Thyroid gland (tissue), 4 donors: ENCODE results near the gene TTC39A. TPM values are rescaled to one million over a fixed set of nuclear protein-coding genes. Genes with fewer than 3 reads are reported as not detected.

Source experiments
- DNase-seq, 2 donors: peaks; one replicate each; pipeline ENCODE4 v3.0.0-alpha.2; 2019
- H3K27ac ChIP-seq, 3 donors: fragments of 200-600 bp; sonication (generic); 1 replicate in 2 of 3; 2 replicates in 1 of 3; pipeline ENCODE4 v1.5.1; 2016 to 2019; ENCODE audit warnings: mild to moderate bottlenecking in 1 of 3, moderate library complexity in 1 of 3
- H3K27me3 ChIP-seq: fragments of 200-600 bp; sonication (generic); one replicate; pipeline ENCODE4 v1.5.1; 2019
- H3K36me3 ChIP-seq, 2 donors: fragments of 200-600 bp; sonication (generic); one replicate each; pipeline ENCODE4 v1.5.1; 2016 to 2019
- H3K4me1 ChIP-seq, 2 donors: fragments of 200-600 bp; sonication (generic); one replicate each; pipeline ENCODE4 v1.5.1; 2017 to 2019
- H3K4me3 ChIP-seq, 3 donors: fragments of 200-600 bp; sonication (generic); replicated peaks in 1 of 3; 1 replicate in 2 of 3; 2 replicates in 1 of 3; pipeline ENCODE4 v1.5.1; 2016; ENCODE audit warnings: mild to moderate bottlenecking in 1 of 3
- H3K9me3 ChIP-seq: fragments of 200-600 bp; sonication (generic); one replicate; pipeline ENCODE4 v1.5.1; 2017
- POLR2A ChIP-seq, 2 donors: fragments of 450-650 bp; IDR thresholded peaks; one replicate each; pipeline ENCODE4 v1.6.1; 2017; ENCODE audit warnings: antibody characterized with exemption in 2 of 2, mild to moderate bottlenecking in 2 of 2, moderate library complexity in 1 of 2
- WGBS, 2 donors: methylation state at CpG; one replicate each; pipeline ENCODE4 v1.1.5; 2017; 5-methylcytosine and 5-hydroxymethylcytosine counted together
- intact Hi-C: fragments of 100-400 bp; cut with DNase I; formaldehyde crosslinking; loops from one replicate; pipeline ENCODE4 v1.15.1; 2023
- total RNA-seq, 4 donors: library from RNA; depleted of rRNA; stranded (reverse); fragments of >200 nt; gene quantifications; one replicate each; pipeline ENCODE4 v1.2.3, GENCODE V29; 2016
- TF ChIP-seq, protein P1 (sequence below), 6 experiments: fragments of 200-600 bp in 3 of 6; fragments of 450-650 bp in 3 of 6; sonication (generic) in 3 of 6; IDR thresholded peaks; one replicate each; pipeline ENCODE4 v1.5.1; 2016 to 2019; ENCODE audit warnings: antibody characterized with exemption in 6 of 6, mild to moderate bottlenecking in 2 of 6, inconsistent platforms in 1 of 6, moderate library complexity in 1 of 6

TTC39A gene
- total RNA-seq, 4 donors from 2014 or later = 13.6 to 56.0 (median 33.5) TPM

DNA sequence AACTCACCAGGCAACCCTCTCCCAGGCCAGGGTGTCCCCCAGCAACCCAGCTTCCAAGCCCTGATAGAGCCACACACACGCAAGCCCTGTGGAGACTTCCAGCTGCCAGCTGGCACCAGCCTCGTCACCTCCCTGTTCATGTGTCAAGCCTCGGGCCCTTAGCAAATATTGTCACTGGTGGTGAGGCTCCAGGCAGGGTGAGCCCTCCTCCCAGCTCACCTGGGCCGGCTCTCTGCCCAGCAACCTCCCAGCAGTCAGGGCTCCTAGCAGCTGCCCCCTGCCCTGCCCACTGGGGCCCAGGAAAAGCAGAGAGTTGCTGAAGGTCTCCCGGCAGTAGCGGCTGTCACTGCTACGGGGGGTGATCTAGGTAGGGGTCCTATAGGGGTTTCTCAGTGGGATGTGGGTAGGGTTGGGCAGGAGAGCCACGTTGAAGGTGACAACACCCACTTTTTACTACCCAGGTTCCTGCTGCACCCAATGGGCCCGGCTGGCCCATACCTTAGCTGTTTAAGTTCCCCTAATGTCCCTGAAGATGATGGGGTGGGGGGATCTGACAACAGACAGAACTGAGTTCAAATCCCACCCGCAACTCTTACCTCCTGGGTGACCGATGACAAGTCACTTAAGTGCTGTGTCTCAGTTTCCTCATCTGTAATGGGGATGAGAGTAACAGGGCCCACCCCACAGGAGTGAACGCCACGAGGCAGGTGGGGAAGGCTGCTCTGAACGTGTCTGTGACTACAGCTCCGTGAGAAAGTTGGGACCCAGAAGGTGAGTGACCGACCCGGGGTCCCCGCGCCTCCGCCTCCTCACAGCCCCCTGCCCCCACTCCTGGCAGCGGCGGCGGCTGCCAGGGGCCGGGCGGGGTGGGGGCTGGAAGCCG, 678 bp downstream of the TTC39A start:
- WGBS, 2 donors = 42 to 73% methylated on average over 5 to 14 of the region's 26 CpGs
- Histone ChIP-seq H3K27me3 (no peaks in the 10 kb centered on the region), H3K4me1 (peaks cover 17 to 19% of the 10 kb centered on the region in 2 donors), H3K36me3 (no peaks in the 10 kb centered on the region), H3K27ac (peak overlapping the region; percentile 37 to 70 (median 67)), H3K4me3 (peak overlapping the region in 1 of 3 donors; percentile 10), H3K9me3 (no peaks in the 10 kb centered on the region)
- intact Hi-C loops = no loop called here
- TF ChIP-seq POLR2A (IDR thresholded peaks at IDR 0.05) = peak in 1 of 2 donors; percentile 78
- TF ChIP-seq, protein P1, sequence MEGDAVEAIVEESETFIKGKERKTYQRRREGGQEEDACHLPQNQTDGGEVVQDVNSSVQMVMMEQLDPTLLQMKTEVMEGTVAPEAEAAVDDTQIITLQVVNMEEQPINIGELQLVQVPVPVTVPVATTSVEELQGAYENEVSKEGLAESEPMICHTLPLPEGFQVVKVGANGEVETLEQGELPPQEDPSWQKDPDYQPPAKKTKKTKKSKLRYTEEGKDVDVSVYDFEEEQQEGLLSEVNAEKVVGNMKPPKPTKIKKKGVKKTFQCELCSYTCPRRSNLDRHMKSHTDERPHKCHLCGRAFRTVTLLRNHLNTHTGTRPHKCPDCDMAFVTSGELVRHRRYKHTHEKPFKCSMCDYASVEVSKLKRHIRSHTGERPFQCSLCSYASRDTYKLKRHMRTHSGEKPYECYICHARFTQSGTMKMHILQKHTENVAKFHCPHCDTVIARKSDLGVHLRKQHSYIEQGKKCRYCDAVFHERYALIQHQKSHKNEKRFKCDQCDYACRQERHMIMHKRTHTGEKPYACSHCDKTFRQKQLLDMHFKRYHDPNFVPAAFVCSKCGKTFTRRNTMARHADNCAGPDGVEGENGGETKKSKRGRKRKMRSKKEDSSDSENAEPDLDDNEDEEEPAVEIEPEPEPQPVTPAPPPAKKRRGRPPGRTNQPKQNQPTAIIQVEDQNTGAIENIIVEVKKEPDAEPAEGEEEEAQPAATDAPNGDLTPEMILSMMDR (IDR thresholded peaks at IDR 0.05) = no peak
- peak; percentile 87 to 88 for DNase-seq

GRCh38 chr1:51328926-51329325, 1.4 kb downstream of the TTC39A start:
- Histone ChIP-seq H3K27me3 (no peaks in the 10 kb centered on the region), H3K4me1 (peaks cover 17 to 19% of the 10 kb centered on the region in 2 donors), H3K27ac (peak overlapping the region; percentile 37 to 70 (median 67)), H3K9me3 (no peaks in the 10 kb centered on the region), H3K36me3 (no peaks in the 10 kb centered on the region), H3K4me3 (no peak overlapping the region)
- TF ChIP-seq, protein P1 (IDR thresholded peaks at IDR 0.05) = no peak
- TF ChIP-seq POLR2A (IDR thresholded peaks at IDR 0.05) = no peak
- 91 to 93% methylated on average over 4 of the region's 4 CpGs for WGBS, 2 donors
- no peak for DNase-seq
- intact Hi-C loops = no loop called here

DNA sequence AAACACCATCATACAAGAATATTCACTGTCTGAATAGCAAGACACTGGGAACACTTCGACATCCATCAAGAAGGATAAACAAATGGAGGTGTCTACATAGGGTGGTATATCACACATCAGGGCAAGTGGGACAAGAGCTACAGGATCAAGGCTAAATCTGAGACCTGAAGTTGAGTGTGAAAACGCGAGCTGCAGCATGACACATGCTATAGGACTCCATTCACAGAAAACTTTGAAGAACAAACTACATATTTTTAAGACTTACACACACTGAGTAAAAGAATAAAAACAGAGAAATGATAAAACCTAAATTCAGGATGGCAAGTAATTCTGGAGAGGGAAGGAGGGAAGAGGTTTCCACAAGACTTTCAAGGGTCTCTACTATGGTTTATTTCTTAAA, 2.1 kb downstream of the TTC39A start:
- H3K36me3 ChIP-seq = no peaks in the 10 kb centered on the region
- no peak overlapping the region for H3K27ac ChIP-seq
- no peak for DNase-seq
- no peaks in the 10 kb centered on the region for H3K9me3 ChIP-seq
- peaks cover 19% of the 10 kb centered on the region in 2 donors for H3K4me1 ChIP-seq
- no peak overlapping the region for H3K4me3 ChIP-seq
- H3K27me3 ChIP-seq = no peaks in the 10 kb centered on the region
- intact Hi-C loops = no loop called here
- TF ChIP-seq, protein P1 (IDR thresholded peaks at IDR 0.05) = no peak
- no peak for TF ChIP-seq POLR2A (IDR thresholded peaks at IDR 0.05)
- WGBS, 2 donors = 92 to 96% methylated on average over 3 of the region's 3 CpGs

GRCh38 chr1:51327386-51327785, 3.0 kb downstream of the TTC39A start:
- no peaks in the 10 kb centered on the region for H3K27me3 ChIP-seq
- H3K27ac ChIP-seq = no peak overlapping the region
- H3K4me3 ChIP-seq = no peak overlapping the region
- no peak for DNase-seq
- intact Hi-C loops = no loop called here
- H3K9me3 ChIP-seq = no peaks in the 10 kb centered on the region
- no peaks in the 10 kb centered on the region for H3K36me3 ChIP-seq
- H3K4me1 ChIP-seq = peaks cover 19 to 23% of the 10 kb centered on the region in 2 donors
- WGBS, 2 donors = 88 to 91% methylated on average over 5 of the region's 5 CpGs
- TF ChIP-seq, protein P1 (IDR thresholded peaks at IDR 0.05) = no peak
- no peak for TF ChIP-seq POLR2A (IDR thresholded peaks at IDR 0.05)

GRCh38 chr1:51326839-51327238, 3.5 kb downstream of the TTC39A start:
- no peak overlapping the region for H3K4me3 ChIP-seq

More at GRCh38 chr1:51326839-51327238, 3.5 kb downstream of the TTC39A start:
- Histone ChIP-seq H3K36me3 (no peaks in the 10 kb centered on the region), H3K27me3 (no peaks in the 10 kb centered on the region), H3K4me1 (peaks cover 25 to 28% of the 10 kb centered on the region in 2 donors), H3K9me3 (no peaks in the 10 kb centered on the region), H3K27ac (no peak overlapping the region)
- TF ChIP-seq, protein P1 (IDR thresholded peaks at IDR 0.05) = no peak
- no peak for TF ChIP-seq POLR2A (IDR thresholded peaks at IDR 0.05)
- no peak for DNase-seq
- 84 to 85% methylated on average over 6 to 8 of the region's 8 CpGs for WGBS, 2 donors
- intact Hi-C loops = no loop called here
